Cortex of kidney (tissue), 1 donor: ENCODE measurements around the gene EHD4.

ENCODE experiments used
- DNase-seq: peaks from one replicate; lab custom pipeline; 2025; lab: John Stamatoyannopoulos, UW

Gene EHD4

GRCh38 chr15:41980654-41981323 is 8.4 kb upstream of the EHD4 start:
- no peak for DNase-seq

GRCh38 chr15:41979493-41980266 is 7.3 kb upstream of the EHD4 start:
- no peak for DNase-seq

- no peak for DNase-seq
Observed at GRCh38 chr15:41978534-41978933, 6.2 kb upstream of the EHD4 start.

GRCh38 chr15:41977757-41978383 is 5.5 kb upstream of the EHD4 start:
- no peak for DNase-seq

GRCh38 chr15:41975669-41976068 is 3.3 kb upstream of the EHD4 start:
- DNase-seq, result no peak

- no peak for DNase-seq
Observed at GRCh38 chr15:41974041-41974440, 1.7 kb upstream of the EHD4 start.

GRCh38 chr15:41971895-41972252 is 483 bp downstream of the EHD4 start:
- DNase-seq, result no peak

GRCh38 chr15:41971089-41971894 is 1.1 kb downstream of the EHD4 start:
- DNase-seq, result no peak

GRCh38 chr15:41970456-41970855 is 1.9 kb downstream of the EHD4 start:
- DNase-seq, result no peak

GRCh38 chr15:41969851-41970431 is 2.4 kb downstream of the EHD4 start:
- DNase-seq, result no peak

GRCh38 chr15:41968701-41969100 is 3.7 kb downstream of the EHD4 start:
- no peak for DNase-seq

GRCh38 chr15:41967506-41968206 is 4.7 kb downstream of the EHD4 start:
- no peak for DNase-seq

- no peak for DNase-seq
Observed at GRCh38 chr15:41966920-41967465, 5.4 kb downstream of the EHD4 start.

- DNase-seq, result no peak
Observed at GRCh38 chr15:41966414-41966812, 5.9 kb downstream of the EHD4 start.

- DNase-seq, result no peak
Observed at GRCh38 chr15:41965441-41966413, 6.6 kb downstream of the EHD4 start.

- DNase-seq, result no peak
Observed at GRCh38 chr15:41961595-41962202, 10.7 kb downstream of the EHD4 start.

GRCh38 chr15:41961001-41961518 is 11.3 kb downstream of the EHD4 start:
- no peak for DNase-seq

GRCh38 chr15:41958002-41958420 is 14.3 kb downstream of the EHD4 start:
- DNase-seq, result no peak
